HG03354 (cell line): ENCODE data around the gene FAM174C.
A peak's percentile ranks its signal among the peaks of the same experiment; 100 is the strongest.
"Not testable (repeated sequence)": the region's sequence is repeated elsewhere in the genome, so short reads cannot be mapped to it uniquely, and the experiment has no call there.

Source experiments
- ATAC-seq: cut with Tn5 transposase; IDR thresholded peaks from one replicate; pipeline ENCODE4 v1.9.1; 2021; ENCODE audit warnings: mild to moderate bottlenecking; ENCODE audit not compliant: unreplicated experiment, poor library complexity, severe bottlenecking

Gene FAM174C

GRCh38 chr19:1236576-1236975 is 38.8 kb upstream of the FAM174C start:
- no peak for ATAC-seq

- no peak for ATAC-seq
Observed at GRCh38 chr19:1237027-1237659, 38.2 kb upstream of the FAM174C start.

- no peak for ATAC-seq
Observed at GRCh38 chr19:1237754-1238368, 37.5 kb upstream of the FAM174C start, which contains the start of gene CBARP. CBARP (minus strand) TSS chr19:1238005; CDS start chr19:1236100, 1,905 bp downstream.

GRCh38 chr19:1238369-1239303 is 36.7 kb upstream of the FAM174C start:
- ATAC-seq, result no peak

GRCh38 chr19:1239420-1239795 is 35.9 kb upstream of the FAM174C start:
- no peak for ATAC-seq

DNA sequence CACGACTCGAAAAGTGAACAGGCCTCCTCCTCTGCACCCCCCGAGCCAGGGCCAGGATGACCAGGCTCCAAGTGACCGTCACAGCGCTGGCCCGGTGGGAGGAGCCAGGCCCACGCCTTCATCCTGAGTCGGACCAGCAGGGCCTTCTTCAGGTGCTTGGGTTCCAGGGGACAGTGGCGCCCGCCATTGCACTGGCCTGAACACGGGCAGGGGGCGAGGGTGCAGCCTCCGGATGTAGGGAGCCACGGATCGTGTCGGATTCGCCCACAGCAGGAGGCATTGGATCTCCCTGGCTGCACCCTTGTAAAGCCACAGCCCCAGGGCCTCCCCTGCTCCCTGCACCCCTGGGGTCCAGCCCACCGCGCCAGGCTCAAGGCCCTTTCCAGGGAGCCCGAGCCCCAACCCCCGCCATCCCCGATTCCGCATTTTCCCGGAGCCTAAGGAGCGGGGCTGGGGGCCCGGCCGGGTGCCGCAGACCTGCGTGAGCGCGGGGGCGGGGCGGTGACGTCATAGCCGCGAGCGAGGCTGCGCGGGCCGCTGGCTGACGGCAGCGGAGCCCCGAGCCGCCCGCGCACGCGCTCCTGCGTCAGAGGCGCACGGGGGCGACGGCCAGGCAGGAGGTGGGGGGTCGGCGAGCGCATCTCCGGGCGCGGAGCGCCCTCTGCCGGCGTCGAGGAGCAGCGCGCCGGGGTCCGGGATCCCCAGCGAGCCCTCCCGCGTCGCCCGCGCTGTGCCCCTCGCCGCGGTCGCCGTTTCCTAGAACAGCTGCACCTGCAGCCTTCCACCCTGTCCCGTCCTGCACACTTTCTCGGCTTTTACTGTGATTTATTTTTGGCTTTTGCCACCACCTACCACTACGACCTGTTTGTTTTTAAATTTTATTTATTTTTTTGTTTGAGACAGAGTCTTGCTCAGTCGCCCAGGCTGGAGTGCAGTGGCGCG is 35.3 kb upstream of the FAM174C start:
- peak; percentile 40 for ATAC-seq

- ATAC-seq, result no peak
Observed at GRCh38 chr19:1240925-1241324, 34.4 kb upstream of the FAM174C start.

- ATAC-seq, result peak; percentile 53
Observed at GRCh38 chr19:1241417-1242095, 33.8 kb upstream of the FAM174C start, which contains the start of gene ATP5F1D. ATP5F1D (plus strand) TSS chr19:1241751; CDS start chr19:1241851, 100 bp downstream.

GRCh38 chr19:1243768-1244692 is 31.3 kb upstream of the FAM174C start:
- ATAC-seq, result no peak

DNA sequence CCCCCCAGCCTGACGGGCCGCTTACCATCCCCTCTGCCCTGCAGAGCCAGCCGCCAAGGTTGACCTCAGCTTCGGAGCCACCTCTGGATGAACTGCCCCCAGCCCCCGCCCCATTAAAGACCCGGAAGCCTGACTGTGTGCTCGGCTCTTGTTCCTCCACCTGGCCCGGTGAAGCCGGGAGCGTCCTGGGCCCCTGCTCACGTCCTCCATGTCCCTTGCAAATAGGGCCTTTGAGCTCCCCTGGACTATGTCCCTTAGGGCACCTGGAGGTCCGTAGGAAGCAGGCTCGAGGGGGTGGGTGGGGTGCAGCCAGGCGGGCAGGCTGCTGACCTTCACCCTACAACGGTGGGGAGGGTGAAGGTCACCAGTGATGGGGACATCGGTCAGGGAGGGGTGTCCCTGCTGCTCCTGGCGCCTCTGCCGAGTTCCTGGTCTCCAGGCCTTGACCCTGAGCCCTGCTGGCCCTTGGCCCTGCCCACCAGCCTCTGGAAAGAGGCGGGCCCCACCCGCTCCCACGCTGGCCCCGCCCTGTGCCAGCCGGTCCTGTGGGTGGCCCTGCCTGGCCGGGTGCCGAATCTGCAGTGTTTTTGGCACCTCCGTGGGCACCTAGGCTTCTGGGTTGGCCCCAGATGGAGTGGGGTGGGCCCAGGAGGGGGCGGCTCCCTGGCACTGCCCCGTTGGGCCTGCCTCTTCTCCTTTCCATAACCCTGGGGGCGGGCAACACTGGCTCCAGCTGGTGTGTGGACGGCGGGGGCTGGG is 30.5 kb upstream of the FAM174C start:
- no peak for ATAC-seq

GRCh38 chr19:1245494-1246264 is 29.7 kb upstream of the FAM174C start:
- no peak for ATAC-seq

- ATAC-seq, result not testable (repeated sequence)
Observed at GRCh38 chr19:1246265-1247087, 28.9 kb upstream of the FAM174C start.

- ATAC-seq, result no peak
Observed at GRCh38 chr19:1247748-1248138, 27.6 kb upstream of the FAM174C start.

DNA sequence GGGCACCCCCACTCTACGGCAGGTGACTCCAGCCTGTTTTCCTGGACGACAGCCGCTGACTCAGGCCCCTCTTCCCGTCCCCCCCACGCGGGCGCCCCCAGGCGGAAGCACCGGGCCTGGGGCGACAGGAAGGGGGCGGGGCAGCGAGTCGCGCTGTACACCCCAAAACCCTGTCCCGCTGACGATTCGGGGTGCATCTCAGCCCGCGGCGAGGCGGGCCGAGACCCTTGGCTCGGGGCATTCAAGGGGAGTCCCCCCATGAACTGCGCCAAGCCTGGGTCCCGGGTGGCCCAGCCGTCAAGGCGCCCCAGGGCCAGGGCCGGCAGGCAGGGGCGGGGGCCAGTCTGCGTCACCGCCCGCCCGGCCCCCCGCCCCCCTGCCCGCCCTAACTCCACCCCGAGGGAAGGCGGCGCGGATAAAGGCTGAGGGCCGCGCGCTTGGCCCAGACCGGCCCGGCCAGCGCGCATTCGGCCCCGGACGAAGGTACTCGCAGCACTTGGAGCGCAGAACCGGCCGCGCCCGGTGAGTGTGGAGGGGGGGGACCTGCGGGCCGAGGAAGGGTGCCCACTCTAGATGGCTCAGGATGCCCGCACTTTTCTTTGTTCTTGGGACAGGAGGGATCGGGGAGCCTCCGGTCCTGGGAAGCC is 27.1 kb upstream of the FAM174C start, which contains the start of gene MIDN:
Gene MIDN (plus strand): TSS at position 445 of the 647 bp plus-strand sequence. CDS start 1,714 bp downstream, outside the sequence.
- peak; percentile 14 for ATAC-seq

- peak; percentile 31 for ATAC-seq
Observed at GRCh38 chr19:1248786-1249297, 26.5 kb upstream of the FAM174C start.
